Measurements from ENCODE around the gene BCO2.

GRCh38 chr11:112212290-112212689, 37.0 kb downstream of the BCO2 start:
- TF ChIP-seq CTCF (IDR thresholded peaks at IDR 0.05) (no peak), POLR2A (IDR thresholded peaks at IDR 0.05) (no peak), POLR2AphosphoS5 (IDR thresholded peaks at IDR 0.05; ENCODE audit: insufficient read depth in 1 of 2, low read depth in 1 of 2) (no peak)

Data from vagina (tissue), 2 donors.